ENCODE results near the gene CFAP61. TPM values are rescaled to one million over a fixed set of nuclear protein-coding genes. Genes with fewer than 3 reads are reported as not detected.

The CFAP61 gene
- total RNA-seq, 4 donors from 2014 or later, result not detected

- no peak overlapping the region for H3K4me3 ChIP-seq
- H3K27ac ChIP-seq (replicated peaks in 1 of 4), result no peak overlapping the region
- no peaks in the 10 kb centered on the region for H3K27me3 ChIP-seq
- H3K36me3 ChIP-seq, result peaks cover 0 to 10% (median 2%) of the 10 kb centered on the region in 4 donors
- no peak for DNase-seq (ENCODE audit: extremely low spot score)
- TF ChIP-seq POLR2A (IDR thresholded peaks at IDR 0.05; ENCODE audit: low read depth), result no peak
- no peak for TF ChIP-seq POLR2AphosphoS5 (IDR thresholded peaks at IDR 0.05)
- no peak for TF ChIP-seq EP300 (IDR thresholded peaks at IDR 0.05)
- TF ChIP-seq, protein P1, sequence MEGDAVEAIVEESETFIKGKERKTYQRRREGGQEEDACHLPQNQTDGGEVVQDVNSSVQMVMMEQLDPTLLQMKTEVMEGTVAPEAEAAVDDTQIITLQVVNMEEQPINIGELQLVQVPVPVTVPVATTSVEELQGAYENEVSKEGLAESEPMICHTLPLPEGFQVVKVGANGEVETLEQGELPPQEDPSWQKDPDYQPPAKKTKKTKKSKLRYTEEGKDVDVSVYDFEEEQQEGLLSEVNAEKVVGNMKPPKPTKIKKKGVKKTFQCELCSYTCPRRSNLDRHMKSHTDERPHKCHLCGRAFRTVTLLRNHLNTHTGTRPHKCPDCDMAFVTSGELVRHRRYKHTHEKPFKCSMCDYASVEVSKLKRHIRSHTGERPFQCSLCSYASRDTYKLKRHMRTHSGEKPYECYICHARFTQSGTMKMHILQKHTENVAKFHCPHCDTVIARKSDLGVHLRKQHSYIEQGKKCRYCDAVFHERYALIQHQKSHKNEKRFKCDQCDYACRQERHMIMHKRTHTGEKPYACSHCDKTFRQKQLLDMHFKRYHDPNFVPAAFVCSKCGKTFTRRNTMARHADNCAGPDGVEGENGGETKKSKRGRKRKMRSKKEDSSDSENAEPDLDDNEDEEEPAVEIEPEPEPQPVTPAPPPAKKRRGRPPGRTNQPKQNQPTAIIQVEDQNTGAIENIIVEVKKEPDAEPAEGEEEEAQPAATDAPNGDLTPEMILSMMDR (IDR thresholded peaks at IDR 0.05), result no peak
- H3K9me3 ChIP-seq, result no peaks in the 10 kb centered on the region
- no peaks in the 10 kb centered on the region for H3K4me1 ChIP-seq
- WGBS, result 98% methylated on average over 4 of the region's 4 CpGs
- intact Hi-C loops (cut with DNase I), result no loop called here
These were observed 357.0 kb downstream of the CFAP61 start for GRCh38 chr20:20409331-20409730.

Small RNA genes within 50 kb of the gene (small RNA-seq; reads per million reads assigned to genes)
- gene RN7SL690P, result 0 reads per million in 3 donors

Other genes starting within 250 kb of the CFAP61 start
- 10 to 100 TPM; 29.5 to 38.5 (median 34.8) TPM for gene NAA20, start 35.2 kb upstream of the CFAP61 start, total RNA-seq
- gene CRNKL1, start 66 bp upstream of the CFAP61 start, total RNA-seq, result 10 to 100 TPM; 23.2 to 34.4 (median 25.3) TPM